SIG-M5 treated with dmso at 0.1 percent for 504 hours (cell line): ENCODE results near the gene LDHAL6B.

Experiments used
- DNase-seq: peaks from one replicate; lab custom pipeline; 2025; ENCODE audit not compliant: unreplicated experiment; lab: John Stamatoyannopoulos, UW

The LDHAL6B gene

GRCh38 chr15:59176653-59177316, 29.9 kb upstream of the LDHAL6B start:
- peak; percentile 46 for DNase-seq

DNA sequence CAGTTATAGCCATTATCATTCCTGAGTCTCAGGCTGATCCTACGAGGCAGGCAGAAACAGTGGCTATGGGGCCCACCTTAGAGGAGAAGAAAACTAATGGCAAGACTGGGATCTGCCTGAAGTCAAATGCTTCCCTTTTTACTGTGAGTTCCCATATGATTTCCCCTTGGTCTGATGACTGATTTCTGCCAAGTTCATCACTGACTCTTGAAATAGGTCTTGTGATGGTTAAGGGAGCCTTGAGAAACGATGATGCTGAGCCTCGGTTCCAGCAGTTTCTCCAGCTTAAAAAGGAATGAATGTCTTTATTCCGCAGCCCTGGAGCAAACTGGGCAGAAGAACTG, 29.4 kb upstream of the LDHAL6B start:
- peak; percentile 39 for DNase-seq

DNA sequence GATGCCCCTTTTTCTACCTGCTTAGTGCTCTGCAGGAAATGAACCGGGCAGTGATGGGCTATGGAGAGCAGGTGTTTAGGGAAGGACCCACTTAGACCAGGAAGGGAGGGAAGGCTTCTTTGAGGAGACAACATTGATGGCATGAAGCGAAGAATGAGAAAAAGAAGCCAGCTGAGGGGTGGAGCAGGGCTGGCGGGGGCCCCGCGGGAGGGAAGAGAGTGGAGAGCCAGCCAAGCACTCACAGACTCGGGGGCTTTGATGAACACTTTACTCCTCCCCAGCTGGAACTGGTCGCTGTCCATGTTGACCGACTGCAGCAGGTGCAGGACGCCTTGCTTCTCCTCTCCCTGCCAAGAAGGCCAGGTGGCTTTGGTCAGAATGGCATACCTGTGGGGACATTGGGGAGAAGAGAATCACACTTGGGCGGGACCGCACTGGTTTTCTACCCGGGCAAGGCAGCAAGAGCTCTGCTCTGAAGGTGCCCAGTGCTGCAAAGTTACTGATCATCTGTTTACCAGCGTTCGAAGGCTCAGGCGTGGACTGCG, 28.4 kb upstream of the LDHAL6B start:
- no peak for DNase-seq

DNA sequence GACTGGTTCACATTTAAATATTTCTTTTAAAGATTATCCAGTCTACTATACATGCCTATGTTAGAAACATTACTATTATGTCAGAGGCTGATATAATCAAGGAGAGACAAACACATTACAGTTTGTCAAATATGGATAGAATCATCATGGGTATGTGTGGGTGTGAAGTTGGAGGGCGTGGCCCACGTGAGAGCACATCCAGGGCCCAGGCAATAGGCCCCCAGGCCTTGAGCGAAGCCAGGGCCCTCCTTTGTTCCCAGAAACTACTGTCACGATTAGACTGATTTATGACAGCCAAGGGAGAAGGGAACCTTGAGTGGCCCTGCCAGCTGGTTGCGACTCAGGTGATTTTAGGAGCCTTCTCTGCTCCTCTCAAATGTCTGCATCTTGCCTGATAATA, 26.9 kb upstream of the LDHAL6B start:
- DNase-seq, result no peak

- DNase-seq, result no peak
Measured at GRCh38 chr15:59180945-59181600, 25.6 kb upstream of the LDHAL6B start.

GRCh38 chr15:59185725-59186124, 20.9 kb upstream of the LDHAL6B start:
- DNase-seq, result peak; percentile 70

DNA sequence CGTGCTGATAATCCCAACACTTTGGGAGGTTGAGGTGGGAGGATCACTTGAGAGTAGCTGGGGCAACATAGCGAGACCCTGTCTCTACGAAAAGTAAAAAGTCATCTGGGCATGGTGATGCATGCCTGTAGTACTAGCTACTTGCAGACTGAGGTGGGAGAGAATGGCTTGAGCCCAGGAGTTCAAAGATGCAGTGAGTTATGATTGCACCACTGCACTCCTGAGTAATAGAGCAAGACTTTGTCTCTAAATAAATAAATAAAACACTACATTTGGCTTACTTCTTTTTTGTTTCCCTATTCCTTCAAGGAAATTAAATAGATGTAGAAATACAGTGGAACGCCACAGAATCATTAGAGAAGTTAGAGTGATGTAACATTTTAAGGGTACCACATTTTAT, 20.1 kb upstream of the LDHAL6B start:
- DNase-seq, result no peak

- DNase-seq, result no peak
Measured at GRCh38 chr15:59189241-59189640, 17.4 kb upstream of the LDHAL6B start.

- DNase-seq, result no peak
Measured at GRCh38 chr15:59190291-59190690, 16.4 kb upstream of the LDHAL6B start.

GRCh38 chr15:59191855-59192237, 14.8 kb upstream of the LDHAL6B start:
- no peak for DNase-seq

DNA sequence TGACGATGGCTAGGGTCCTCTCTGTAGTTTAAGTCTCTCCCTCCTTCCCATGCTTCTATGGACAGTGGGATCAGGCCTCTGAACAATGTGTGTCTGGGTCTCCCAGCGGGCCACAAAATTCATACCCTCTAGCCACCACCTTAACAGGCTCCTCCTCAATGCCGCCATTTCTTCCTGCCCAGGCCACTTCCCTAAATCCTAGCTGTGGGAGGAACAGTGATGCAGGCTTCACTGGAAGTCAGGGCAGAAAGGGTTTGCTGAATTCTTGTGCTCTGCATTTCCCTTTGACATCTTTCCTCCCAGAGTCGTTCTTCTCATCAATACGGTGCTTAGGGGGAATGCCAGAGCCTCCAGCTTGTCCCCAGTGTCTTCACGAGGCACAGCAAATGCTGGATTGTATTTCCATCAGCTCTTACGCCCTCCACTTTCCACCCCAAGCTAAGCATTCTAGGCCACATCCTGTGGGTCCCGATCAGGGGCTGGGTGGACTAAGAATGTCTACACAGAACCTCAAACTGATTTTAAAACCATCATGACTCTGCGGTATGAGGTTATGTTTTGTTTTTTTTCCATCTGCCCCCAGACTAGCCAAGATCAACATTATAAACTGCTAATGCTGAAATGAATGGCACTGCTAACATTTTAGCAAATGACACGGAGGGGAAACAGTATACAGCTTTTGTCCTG, 11.9 kb upstream of the LDHAL6B start:
- no peak for DNase-seq

- no peak for DNase-seq
Measured at GRCh38 chr15:59196416-59196815, 10.2 kb upstream of the LDHAL6B start.

DNA sequence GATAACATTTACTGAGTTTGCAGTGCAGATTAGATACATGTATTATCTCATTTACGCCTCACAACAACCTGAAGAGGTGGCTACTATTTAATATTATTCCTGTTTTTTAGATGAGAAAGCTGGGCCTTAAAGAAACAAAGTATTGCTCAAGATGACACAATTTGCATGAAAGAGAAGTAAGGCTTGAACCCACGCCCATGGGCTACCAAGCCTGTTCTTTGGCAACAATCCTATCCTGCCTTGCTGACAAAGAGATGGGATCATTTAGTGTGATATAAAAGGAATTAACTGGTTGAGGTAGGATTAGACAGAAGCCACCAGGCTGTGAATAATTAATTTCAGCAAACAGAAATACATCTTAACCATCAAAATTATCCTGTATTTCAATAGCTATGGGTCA, 9.2 kb upstream of the LDHAL6B start:
- no peak for DNase-seq

DNA sequence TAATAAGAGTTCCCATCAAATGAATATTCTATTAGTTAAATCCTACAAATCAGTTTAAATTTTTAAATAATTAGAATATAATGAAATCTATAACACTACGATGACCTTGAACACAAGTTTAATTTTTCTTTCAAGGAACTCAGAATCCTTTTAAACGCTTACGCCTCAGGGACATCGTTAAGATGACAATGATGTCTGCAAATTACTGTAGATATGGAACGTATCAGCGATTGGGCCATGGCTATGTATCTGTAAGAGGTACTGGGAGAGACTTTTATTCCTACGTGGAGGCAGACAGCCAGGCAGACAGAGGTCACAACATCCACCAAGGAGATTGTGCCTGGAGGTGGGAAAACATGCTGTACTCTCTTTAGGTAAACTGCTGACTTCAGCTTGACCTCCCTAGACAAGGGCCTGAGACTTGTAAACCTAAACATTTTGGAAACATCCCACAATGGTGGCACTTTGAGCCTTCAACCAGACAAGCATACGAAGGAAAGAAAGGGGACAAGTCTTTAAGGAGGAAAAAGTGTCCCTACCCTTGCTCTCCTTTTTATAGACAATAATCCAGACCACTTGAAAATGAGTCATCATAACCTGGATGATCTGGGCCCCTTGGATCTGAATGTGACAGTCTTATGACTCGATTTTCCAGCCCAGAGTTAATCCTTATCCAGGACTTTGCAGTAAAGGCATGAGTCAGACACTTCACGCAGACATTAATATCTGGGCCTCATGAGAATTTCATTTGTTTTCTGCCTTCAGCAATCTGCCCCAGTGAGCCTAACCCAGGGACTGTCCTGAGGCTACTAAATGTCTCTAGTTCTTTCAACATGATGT, 6.8 kb upstream of the LDHAL6B start:
- no peak for DNase-seq

DNA sequence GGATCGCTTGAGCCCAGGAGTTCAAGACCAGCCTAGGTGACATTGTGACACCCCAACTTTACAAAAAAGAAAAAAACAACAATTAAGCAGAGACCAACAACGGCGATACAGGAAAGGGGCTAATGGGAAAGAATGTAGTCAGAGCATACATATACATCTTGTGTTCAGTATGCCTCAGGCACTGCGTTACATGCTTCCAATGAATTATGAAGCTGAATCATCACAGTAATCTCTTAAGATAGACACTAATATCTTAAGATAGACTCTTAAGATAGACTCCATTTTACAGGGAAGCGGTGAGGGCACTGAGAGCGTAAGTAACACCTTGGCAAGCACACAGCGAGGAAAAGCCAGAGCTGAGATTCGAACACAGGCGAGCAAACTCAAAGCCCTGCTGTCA, 6.1 kb upstream of the LDHAL6B start:
- DNase-seq, result no peak

- no peak for DNase-seq
Measured at GRCh38 chr15:59203008-59203407, 3.6 kb upstream of the LDHAL6B start.

GRCh38 chr15:59203657-59204056, 3.0 kb upstream of the LDHAL6B start:
- no peak for DNase-seq

DNA sequence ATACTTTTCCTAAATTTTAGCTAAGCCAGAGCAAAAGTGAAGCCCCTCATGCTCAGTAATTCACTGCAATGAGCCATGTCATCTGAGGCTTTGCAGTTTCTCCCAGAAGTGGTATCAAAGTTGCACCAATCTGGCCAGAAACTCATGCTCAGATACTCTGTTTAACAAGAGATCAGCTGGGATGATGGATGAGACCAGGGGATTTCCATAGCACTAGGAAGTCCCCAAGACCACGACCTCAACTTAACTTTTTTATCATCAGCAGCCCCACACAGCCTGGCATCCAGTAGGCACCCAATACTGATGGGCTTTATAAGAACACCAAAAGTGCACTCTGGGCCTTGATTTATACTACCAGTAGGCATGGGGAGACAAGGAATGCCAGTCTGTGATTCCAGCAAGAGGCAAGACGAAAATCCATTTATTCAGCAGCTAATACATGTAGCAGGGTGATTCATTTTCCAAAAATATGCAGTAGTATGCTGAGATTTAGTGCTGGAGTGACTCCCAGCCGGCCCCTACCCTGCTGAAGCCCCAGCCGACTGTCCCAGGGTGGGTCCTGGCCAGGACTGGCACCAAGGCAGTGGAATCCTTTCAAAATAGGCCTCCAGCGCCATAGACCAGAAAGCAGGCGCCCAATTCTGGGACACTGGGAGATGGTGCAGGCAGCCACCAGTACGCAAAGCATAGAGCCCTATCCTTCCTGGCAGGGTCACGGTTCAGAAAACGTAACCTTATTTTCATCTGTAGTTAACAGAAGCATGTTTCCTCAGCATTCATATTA, 612 bp upstream of the LDHAL6B start:
- DNase-seq, result no peak

DNA sequence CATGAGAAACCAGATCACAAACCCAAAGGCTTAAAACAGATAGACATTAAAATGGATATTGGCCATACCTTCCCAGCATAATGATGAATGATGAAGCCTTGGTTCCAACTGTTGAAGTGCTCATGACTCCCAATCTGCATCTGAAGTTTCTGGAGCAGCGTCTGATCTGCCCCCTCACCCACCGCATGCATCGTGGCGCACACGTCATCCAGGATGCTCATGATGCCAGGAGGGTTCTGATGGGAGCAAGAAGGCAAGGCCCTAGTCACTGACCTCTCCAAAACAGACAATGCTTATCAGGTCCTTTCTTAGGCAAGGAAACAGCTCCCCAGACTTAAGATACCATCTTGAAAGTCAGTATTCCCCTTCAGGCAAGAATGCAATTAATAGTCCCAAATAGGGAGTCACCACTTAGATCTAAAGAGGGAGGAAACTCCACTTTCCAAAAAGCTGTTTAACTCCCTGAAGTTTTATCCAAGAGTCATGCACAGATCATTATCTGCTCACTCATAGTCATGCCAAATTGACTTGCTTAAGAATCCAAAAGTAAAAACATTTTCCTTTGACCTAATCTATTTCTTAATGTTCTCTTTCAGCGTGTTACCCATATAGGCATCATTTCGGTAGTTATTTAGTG, 2.1 kb downstream of the LDHAL6B start:
- DNase-seq, result no peak

DNA sequence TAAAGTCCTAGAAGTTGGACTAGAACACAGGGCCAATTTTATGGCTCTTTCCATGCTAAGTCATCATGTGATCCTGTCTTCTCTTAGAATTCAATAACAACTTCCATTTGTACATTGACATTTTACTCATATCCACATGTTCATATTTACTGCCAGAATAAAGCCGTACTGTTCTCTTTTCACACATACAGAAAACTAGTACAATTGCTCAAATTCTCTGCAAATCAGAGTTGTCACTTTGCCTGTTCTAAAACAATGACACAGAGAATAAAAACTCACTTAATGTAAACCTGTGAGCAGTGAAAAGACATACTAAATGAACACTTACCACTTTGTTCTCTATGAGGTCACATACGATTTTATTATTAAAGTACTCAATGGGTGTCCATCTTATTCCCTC, 3.5 kb downstream of the LDHAL6B start:
- DNase-seq, result no peak
